ENCODE results near the gene HESX1. TPM values are rescaled to one million over a fixed set of nuclear protein-coding genes. Genes with fewer than 3 reads are reported as not detected.
A peak's percentile ranks its signal among the peaks of the same experiment; 100 is the strongest.

Gene HESX1
- total RNA-seq, 1 experiment from 2014 or later: 5.6 TPM

GRCh38 chr3:57158325-57158724 is 41.5 kb downstream of the HESX1 start (continued):
- TF ChIP-seq PRDM15 (CRISPR knock-in tag; IDR thresholded peaks at IDR 0.05) (no peak), PREB (CRISPR knock-in tag; IDR thresholded peaks at IDR 0.05; ENCODE audit: borderline replicate concordance) (no peak), IRF2 (CRISPR knock-in tag; IDR thresholded peaks at IDR 0.05; ENCODE audit: borderline replicate concordance, low read depth) (no peak), CDX4 (CRISPR knock-in tag; IDR thresholded peaks at IDR 0.05; ENCODE audit: borderline replicate concordance) (no peak)

- DNase-seq (ENCODE audit: low spot score) (no peak), ATAC-seq (no peak)
- TF ChIP-seq E2F4 (CRISPR knock-in tag; IDR thresholded peaks at IDR 0.05; ENCODE audit: borderline replicate concordance, low read depth): no peak
- TF ChIP-seq NR3C1 (CRISPR knock-in tag; conservative IDR thresholded peaks at IDR 0.05; ENCODE audit: low read depth): no peak
- no peak for TF ChIP-seq IRF1 (CRISPR knock-in tag; IDR thresholded peaks at IDR 0.05)
- no peak for TF ChIP-seq ZNF425 (CRISPR knock-in tag; conservative IDR thresholded peaks at IDR 0.05)
- no peak for TF ChIP-seq E2F5 (CRISPR knock-in tag; IDR thresholded peaks at IDR 0.05)
- TF ChIP-seq CREB1 (CRISPR knock-in tag; IDR thresholded peaks at IDR 0.05): no peak
- TF ChIP-seq KAT7 (CRISPR knock-in tag; IDR thresholded peaks at IDR 0.05; ENCODE audit: borderline replicate concordance): no peak
- TF ChIP-seq ATF1 (CRISPR knock-in tag; IDR thresholded peaks at IDR 0.05): no peak
- TF ChIP-seq USF1 (CRISPR knock-in tag; IDR thresholded peaks at IDR 0.05): no peak
- ChIA-PET POLR2A (no interaction called here), CTCF (no interaction called here)
- H3K27me3 Mint-ChIP-seq (ENCODE audit: low read depth): peaks cover 6% of the 10 kb centered on the region
- H3K4me3 Mint-ChIP-seq: peak overlapping the region; percentile 9; the same call in 1 of the 2 replicates
- H3K36me3 Mint-ChIP-seq: no peaks in the 10 kb centered on the region
- H3K27ac Mint-ChIP-seq: no peak overlapping the region
- no peaks in the 10 kb centered on the region for H3K9me3 Mint-ChIP-seq
- peaks cover 95% of the 10 kb centered on the region for H3K4me1 Mint-ChIP-seq
These were observed 42.2 kb downstream of the HESX1 start for GRCh38 chr3:57157545-57157944.

All from WTC11 (cell line).